Kidney (tissue), 14 donors: ENCODE results near the gene TLE1. TPM values are rescaled to one million over a fixed set of nuclear protein-coding genes. Genes with fewer than 3 reads are reported as not detected.

Experiments used
- DNase-seq, 5 donors: peaks; one replicate each; pipeline ENCODE4 v3.0.0-alpha.2; 2013 to 2020
- FAIRE-seq: peaks from 2 replicates; lab custom pipeline; 2012; peaks lifted over from hg19 to GRCh38; lab: Jason Lieb, UNC
- H3K27ac ChIP-seq, 2 donors: one replicate each; pipeline ENCODE4 v1.7.0; 2013; ENCODE audit warnings: low read depth in 2 of 2, low read length in 2 of 2, inconsistent platforms in 1 of 2
- H3K27me3 ChIP-seq: one replicate; pipeline ENCODE4 v1.7.1; 2013; ENCODE audit warnings: low read length, inconsistent platforms; ENCODE audit not compliant: control insufficient read depth, insufficient read depth
- H3K36me3 ChIP-seq, 3 donors: one replicate each; pipeline versions ENCODE4 v1.7.0 to v1.7.1; 2013; ENCODE audit warnings: low read length in 3 of 3, control low read depth in 1 of 3, inconsistent platforms in 1 of 3; ENCODE audit not compliant: insufficient read depth in 3 of 3, control insufficient read depth in 2 of 3
- H3K4me1 ChIP-seq, 3 donors: one replicate each; pipeline versions ENCODE4 v1.7.0 to v1.7.1; 2013; ENCODE audit warnings: low read length in 3 of 3, inconsistent platforms in 1 of 3, low read depth in 1 of 3; ENCODE audit not compliant: control insufficient read depth in 2 of 3, insufficient read depth in 2 of 3
- H3K4me3 ChIP-seq, 3 donors: one replicate each; pipeline versions ENCODE4 v1.7.0 to v1.8.1; 2013; ENCODE audit warnings: low read length in 3 of 3, control low read depth in 1 of 3, inconsistent platforms in 1 of 3
- H3K9ac ChIP-seq, 3 donors: one replicate each; pipeline versions ENCODE4 v1.7.0 to v1.7.1; 2013; ENCODE audit warnings: low read length in 3 of 3, control low read depth in 1 of 3, inconsistent platforms in 1 of 3
- H3K9me3 ChIP-seq, 3 donors: one replicate each; pipeline versions ENCODE4 v1.7.0 to v1.7.1; 2013; ENCODE audit warnings: low read length in 3 of 3, control low read depth in 1 of 3, inconsistent platforms in 1 of 3; ENCODE audit not compliant: control insufficient read depth in 2 of 3, insufficient read depth in 1 of 3
- intact Hi-C: fragments of 100-400 bp; cut with DNase I; formaldehyde crosslinking; loops from one replicate; pipeline ENCODE4 v1.11.1; 2022
- polyA plus RNA-seq: library from polyadenylated mRNA; stranded (reverse); fragments of 350-450 nt; fragmentation: Illumina TruSeq; extraction: RNeasy Lipid Tissue Mini Kit (QIAGEN cat#74804); gene quantifications from one replicate; pipeline ENCODE4 v1.2.3, GENCODE V29; 2014; ENCODE audit warnings: low read depth, low replicate concordance; ENCODE audit not compliant: insufficient read depth
- total RNA-seq: library from RNA; stranded (reverse); fragmentation: NEBNext Ultra II Directional; extraction: Animal tissue kit (Norgen Biotek cat#: 25700); gene quantifications from one replicate; pipeline ENCODE4 v1.2.1, GENCODE V29; 2021
- TF ChIP-seq, protein P1 (sequence below): IDR thresholded peaks from 3 replicates; pipeline ENCODE4 v1.5.1; 2012; ENCODE audit warnings: mild to moderate bottlenecking, moderate library complexity, borderline replicate concordance; ENCODE audit not compliant: insufficient read depth; ENCODE audit errors: extremely low read depth
- donor health status: control.
- donor health status: control.
- donor health status: control.
- donor health status: control.
- donor health status: control.
- donor health status: DM: yes; HTN: yes; CAD: no.
- donor health status: Normal renal cell carcinoma (clear cell type).

The TLE1 gene
- total and polyA plus RNA-seq, 2 donors from 2014 or later, result 10.8 to 52.5 TPM

DNA sequence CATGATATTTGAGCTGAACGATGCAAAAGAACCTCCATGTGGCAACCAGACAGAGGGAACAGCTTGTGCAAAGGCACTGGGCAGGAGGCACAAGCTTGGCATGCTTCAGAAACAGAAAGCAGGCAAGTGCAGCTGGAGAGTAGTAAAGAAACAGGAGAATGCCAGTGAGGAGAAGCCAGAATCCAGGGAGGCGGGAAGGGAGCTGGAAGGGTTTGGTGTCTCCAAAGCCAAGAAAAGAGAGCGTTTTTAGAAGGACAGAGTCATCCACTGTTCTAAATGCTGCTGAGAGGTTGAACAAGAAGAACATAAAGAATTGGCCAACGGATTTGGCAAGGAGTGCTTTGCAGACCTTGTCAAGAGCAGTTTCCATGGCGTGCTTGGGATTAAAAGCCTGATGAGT is 124.7 kb downstream of the TLE1 start:
- H3K4me3 ChIP-seq, result no peak overlapping the region
- no peak overlapping the region for H3K9ac ChIP-seq
- no peaks in the 10 kb centered on the region for H3K36me3 ChIP-seq
- H3K4me1 ChIP-seq, result no peaks in the 10 kb centered on the region
- no peaks in the 10 kb centered on the region for H3K27me3 ChIP-seq
- H3K27ac ChIP-seq, result no peak overlapping the region
- no peaks in the 10 kb centered on the region for H3K9me3 ChIP-seq
- FAIRE-seq (no peak), DNase-seq (no peak)
- TF ChIP-seq, protein P1, sequence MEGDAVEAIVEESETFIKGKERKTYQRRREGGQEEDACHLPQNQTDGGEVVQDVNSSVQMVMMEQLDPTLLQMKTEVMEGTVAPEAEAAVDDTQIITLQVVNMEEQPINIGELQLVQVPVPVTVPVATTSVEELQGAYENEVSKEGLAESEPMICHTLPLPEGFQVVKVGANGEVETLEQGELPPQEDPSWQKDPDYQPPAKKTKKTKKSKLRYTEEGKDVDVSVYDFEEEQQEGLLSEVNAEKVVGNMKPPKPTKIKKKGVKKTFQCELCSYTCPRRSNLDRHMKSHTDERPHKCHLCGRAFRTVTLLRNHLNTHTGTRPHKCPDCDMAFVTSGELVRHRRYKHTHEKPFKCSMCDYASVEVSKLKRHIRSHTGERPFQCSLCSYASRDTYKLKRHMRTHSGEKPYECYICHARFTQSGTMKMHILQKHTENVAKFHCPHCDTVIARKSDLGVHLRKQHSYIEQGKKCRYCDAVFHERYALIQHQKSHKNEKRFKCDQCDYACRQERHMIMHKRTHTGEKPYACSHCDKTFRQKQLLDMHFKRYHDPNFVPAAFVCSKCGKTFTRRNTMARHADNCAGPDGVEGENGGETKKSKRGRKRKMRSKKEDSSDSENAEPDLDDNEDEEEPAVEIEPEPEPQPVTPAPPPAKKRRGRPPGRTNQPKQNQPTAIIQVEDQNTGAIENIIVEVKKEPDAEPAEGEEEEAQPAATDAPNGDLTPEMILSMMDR, result no peak
- intact Hi-C loops, result no loop called here

DNA sequence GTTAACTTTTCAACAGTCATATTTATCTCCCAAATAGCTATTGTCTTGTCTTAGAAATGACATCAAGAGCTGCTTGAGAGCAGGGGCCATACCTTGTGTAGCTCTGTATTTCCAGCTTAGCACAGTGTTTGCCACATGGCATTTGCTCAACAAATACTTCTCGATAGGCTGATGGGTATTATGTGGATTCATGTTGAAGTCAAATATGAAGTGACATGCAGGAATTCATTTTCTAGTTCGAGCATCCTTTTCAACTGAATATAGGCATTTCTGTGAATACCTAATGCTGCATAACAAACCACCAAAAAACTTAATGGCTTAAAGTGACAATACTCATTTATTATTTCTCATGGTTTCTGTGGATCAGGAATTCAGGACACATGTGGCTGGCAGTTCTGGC is 125.6 kb downstream of the TLE1 start:
- intact Hi-C loops, result no loop called here
- peaks cover 0 to 1% (median 0%) of the 10 kb centered on the region in 3 donors for H3K4me1 ChIP-seq

DNA sequence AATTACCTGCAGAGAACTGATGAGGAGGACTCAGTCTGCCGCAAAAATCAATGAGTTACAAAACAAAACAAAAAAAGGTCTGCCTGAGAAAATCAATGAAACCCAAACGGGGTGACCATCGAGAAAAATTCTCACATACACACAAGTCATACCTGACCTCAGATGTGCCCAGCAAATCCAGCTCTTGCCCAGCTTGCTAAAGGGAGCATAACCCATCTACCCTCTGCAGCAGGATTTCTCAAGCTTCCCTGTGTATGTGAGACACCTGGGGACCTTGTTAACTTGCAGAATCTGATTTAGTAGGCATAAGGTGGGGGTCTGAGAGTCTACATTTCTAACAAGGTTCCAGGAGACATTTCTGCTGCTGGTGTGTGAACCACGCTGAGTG is 126.3 kb downstream of the TLE1 start:
- DNase-seq, result no peak
- Histone ChIP-seq H3K4me3 (no peak overlapping the region), H3K27ac (no peak overlapping the region), H3K9ac (no peak overlapping the region), H3K4me1 (peaks cover 0 to 9% (median 5%) of the 10 kb centered on the region in 3 donors), H3K27me3 (no peaks in the 10 kb centered on the region), H3K9me3 (no peaks in the 10 kb centered on the region), H3K36me3 (no peaks in the 10 kb centered on the region)
- no peak for FAIRE-seq
- intact Hi-C loops, result no loop called here
- TF ChIP-seq, protein P1, result no peak

More for the DNA sequence above, 125.6 kb downstream of the TLE1 start:
- H3K4me3 ChIP-seq, result no peak overlapping the region
- H3K27ac ChIP-seq, result no peak overlapping the region
- no peak for FAIRE-seq
- TF ChIP-seq, protein P1, result no peak
- H3K36me3 ChIP-seq, result no peaks in the 10 kb centered on the region
- H3K27me3 ChIP-seq, result no peaks in the 10 kb centered on the region
- DNase-seq, result no peak
- no peak overlapping the region for H3K9ac ChIP-seq
- H3K9me3 ChIP-seq, result no peaks in the 10 kb centered on the region
